HepG2 (cell line): ENCODE data around the gene SGF29. TPM values are rescaled to one million over a fixed set of nuclear protein-coding genes. Genes with fewer than 3 reads are reported as not detected.

Source experiments
- DNMT1 ChIP-seq: sonication (generic); formaldehyde crosslinking; IDR thresholded peaks from 2 replicates; pipeline ENCODE4 v1.5.1; 2020; ENCODE audit warnings: mild to moderate bottlenecking, missing genetic modification reagents
- FOSL2 ChIP-seq: sonication (generic); formaldehyde crosslinking; IDR thresholded peaks from 2 replicates; pipeline ENCODE4 v1.4.0; 2020; ENCODE audit warnings: missing genetic modification reagents
- HMGXB4 ChIP-seq, 2 experiments: sonication (generic) in 1 of 2; formaldehyde crosslinking in 1 of 2; IDR thresholded peaks; 2 replicates each; pipeline versions ENCODE4 v1.4.0 to v1.6.1; 2018 to 2020; ENCODE audit warnings: missing genetic modification reagents in 2 of 2, borderline replicate concordance in 1 of 2, low read depth in 1 of 2, mild to moderate bottlenecking in 1 of 2, missing biosample characterization in 1 of 2
- HNF1B ChIP-seq: sonication (generic); formaldehyde crosslinking; IDR thresholded peaks from 2 replicates; pipeline ENCODE4 v1.5.1; 2020; ENCODE audit warnings: mild to moderate bottlenecking, moderate library complexity, missing genetic modification reagents
- HOMEZ ChIP-seq: IDR thresholded peaks from 2 replicates; pipeline ENCODE4 v1.6.1; 2016; ENCODE audit warnings: low read depth
- KDM1A ChIP-seq: IDR thresholded peaks from 2 replicates; pipeline ENCODE4 v1.6.1; 2016; ENCODE audit warnings: missing compliant biosample characterization
- NPAS2 ChIP-seq: sonication (generic); formaldehyde crosslinking; IDR thresholded peaks from 2 replicates; pipeline ENCODE4 v1.8.0; 2022; ENCODE audit warnings: mild to moderate bottlenecking, missing genetic modification reagents, borderline replicate concordance
- NRL ChIP-seq: sonication (generic); formaldehyde crosslinking; IDR thresholded peaks from 2 replicates; pipeline ENCODE4 v1.5.0; 2020; ENCODE audit warnings: missing genetic modification reagents, mild to moderate bottlenecking, moderate library complexity, borderline replicate concordance
- PHB2 ChIP-seq: fragments of 450-650 bp; IDR thresholded peaks from 2 replicates; pipeline ENCODE4 v1.6.1; 2018; ENCODE audit not compliant: partially characterized antibody
- TOPORS ChIP-seq: sonication (generic); formaldehyde crosslinking; IDR thresholded peaks from 2 replicates; pipeline ENCODE4 v1.8.0; 2023; ENCODE audit warnings: mild to moderate bottlenecking, missing genetic modification reagents
- YY1 ChIP-seq: IDR thresholded peaks from 2 replicates; pipeline ENCODE4 v1.6.1; 2011; ENCODE audit warnings: low read length, low read depth, moderate library complexity, mild to moderate bottlenecking; ENCODE audit not compliant: insufficient read depth, insufficient replicate concordance
- ZBTB7B ChIP-seq: sonication (generic); formaldehyde crosslinking; IDR thresholded peaks from 2 replicates; pipeline ENCODE4 v1.4.0; 2020; ENCODE audit warnings: missing genetic modification reagents
- ZFP36L1 ChIP-seq: sonication (generic); formaldehyde crosslinking; IDR thresholded peaks from 2 replicates; pipeline ENCODE4 v1.8.0; 2022; ENCODE audit warnings: mild to moderate bottlenecking, missing genetic modification reagents, moderate library complexity
- ZNF20 ChIP-seq: sonication (generic); formaldehyde crosslinking; IDR thresholded peaks from 2 replicates; pipeline ENCODE4 v1.4.0; 2020; ENCODE audit warnings: mild to moderate bottlenecking, moderate library complexity, missing genetic modification reagents
- ZNF30 ChIP-seq: sonication (generic); formaldehyde crosslinking; IDR thresholded peaks from 2 replicates; pipeline ENCODE4 v1.5.0; 2020; ENCODE audit warnings: mild to moderate bottlenecking, missing genetic modification reagents
- ZNF7 ChIP-seq: IDR thresholded peaks from 2 replicates; pipeline ENCODE4 v1.6.1; 2016; ENCODE audit warnings: missing biosample characterization, missing genetic modification reagents
- ZNF775 ChIP-seq: sonication (generic); formaldehyde crosslinking; IDR thresholded peaks from 2 replicates; pipeline ENCODE4 v1.4.0; 2020; ENCODE audit warnings: missing genetic modification reagents, mild to moderate bottlenecking, moderate library complexity, borderline replicate concordance
- polyA plus RNA-seq, 8 experiments: library from polyadenylated mRNA; depleted of rRNA in 3 of 8; stranded (reverse) in 7 of 8; unstranded in 1 of 8; fragments of >200 nt; fragmentation: Illumina TruSeq in 4 of 8; extraction: Trizol in 4 of 8; gene quantifications; 2 replicates each; pipeline versions ENCODE4 v1.2.1 to v1.2.3, GENCODE V29; 2011 to 2016; ENCODE audit warnings: low read depth in 4 of 8, missing spikeins in 1 of 8, mixed read lengths in 1 of 8; ENCODE audit not compliant: insufficient read depth in 1 of 8
- total RNA-seq, 5 experiments: library from RNA; depleted of rRNA; stranded (reverse); fragments of >200 nt; fragmentation: Illumina TruSeq; extraction: Trizol; gene quantifications; 2 replicates each; pipeline ENCODE4 v1.2.3, GENCODE V29; 2016; ENCODE audit warnings: low read depth in 1 of 5

Gene SGF29
- total and polyA plus RNA-seq, 2 of the 13 experiments (the other 11 are each of a cell fraction or from before 2014, with no cell fraction given) = 5.0 to 29.4 TPM

- TF ChIP-seq ZNF775 (no peak), PHB2 (no peak), FOSL2 (CRISPR knock-in tag) (no peak), NRL (CRISPR knock-in tag) (no peak), NPAS2 (CRISPR knock-in tag) (no peak), HNF1B (peak; percentile 62), ZFP36L1 (CRISPR knock-in tag) (0 out of 2 replicates have a peak, but pooled peaks have one; percentile 12), HOMEZ (CRISPR knock-in tag) (no peak), ZBTB7B (CRISPR knock-in tag) (no peak; the same call in 1 of the 2 replicates), TOPORS (CRISPR knock-in tag) (no peak), ZNF20 (no peak), ZNF7 (no peak), HMGXB4 (CRISPR knock-in tag; IDR thresholded peaks at IDR 0.05; ENCODE audit: borderline replicate concordance in 1 of 2, low read depth in 1 of 2) (no peak), ZNF30 (CRISPR knock-in tag) (no peak), YY1 (peak; percentile 37), KDM1A (CRISPR knock-in tag) (no peak), DNMT1 (CRISPR knock-in tag) (no peak)
Observed at GRCh38 chr16:28531777-28532744, 21.7 kb upstream of the SGF29 start (continued).
